OCI-LY1 (cell line): Measurements from ENCODE around the gene CPA4.

Experiments used
- H2AFZ ChIP-seq: fragments of 200-600 bp; sonication (generic), shearing (Covaris generic); 2 replicates; pipeline ENCODE4 v1.6.0; 2014; ENCODE audit warnings: antibody characterized with exemption, mild to moderate bottlenecking, low read length
- H3F3A ChIP-seq: fragments of 200-600 bp; sonication (generic), shearing (Covaris generic); 2 replicates; pipeline ENCODE4 v1.6.0; 2014; ENCODE audit warnings: mild to moderate bottlenecking, antibody characterized with exemption, low read length, moderate library complexity; ENCODE audit not compliant: insufficient read depth
- H3K27ac ChIP-seq: fragments of 200-600 bp; sonication (generic); 2 replicates; pipeline ENCODE4 v1.5.1; 2014; ENCODE audit warnings: low read length, mixed run types, mild to moderate bottlenecking, low read depth; ENCODE audit not compliant: poor library complexity, severe bottlenecking
- H3K27me3 ChIP-seq: fragments of 200-600 bp; sonication (generic); 2 replicates; pipeline ENCODE4 v1.6.0; 2014; ENCODE audit warnings: antibody characterized with exemption, mild to moderate bottlenecking, low read length, moderate library complexity; ENCODE audit not compliant: insufficient read depth
- H3K36me3 ChIP-seq: fragments of 200-600 bp; sonication (generic); 2 replicates; pipeline ENCODE4 v1.6.1; 2014; ENCODE audit warnings: mild to moderate bottlenecking, antibody characterized with exemption, low read length, moderate library complexity, mixed read lengths; ENCODE audit not compliant: insufficient read depth
- H3K4me1 ChIP-seq: fragments of 200-600 bp; sonication (generic); 2 replicates; pipeline ENCODE4 v1.5.1; 2014; ENCODE audit warnings: mild to moderate bottlenecking, low read length, moderate library complexity; ENCODE audit not compliant: insufficient read depth, severe bottlenecking
- H3K4me2 ChIP-seq: fragments of 200-600 bp; sonication (generic), shearing (Covaris generic); 2 replicates; pipeline ENCODE4 v1.6.1; 2014; ENCODE audit warnings: low read length
- H3K4me3 ChIP-seq: fragments of 200-600 bp; sonication (generic); 2 replicates; pipeline ENCODE4 v1.5.1; 2014; ENCODE audit warnings: low read length, low read depth, mild to moderate bottlenecking, mixed read lengths; ENCODE audit not compliant: poor library complexity, severe bottlenecking
- H3K79me2 ChIP-seq: fragments of 200-600 bp; shearing (Covaris generic); 2 replicates; pipeline ENCODE4 v1.6.1; 2016; ENCODE audit warnings: mixed run types, low read length, mixed read lengths; ENCODE audit not compliant: insufficient read depth
- H3K9ac ChIP-seq: fragments of 200-600 bp; sonication (generic), shearing (Covaris generic); 2 replicates; pipeline ENCODE4 v1.6.1; 2014; ENCODE audit warnings: mild to moderate bottlenecking, low read length, mixed read lengths
- H3K9me2 ChIP-seq: fragments of 200-600 bp; sonication (generic), shearing (Covaris generic); 2 replicates; pipeline ENCODE4 v1.6.1; 2014; ENCODE audit warnings: low read depth, mild to moderate bottlenecking, low read length, mixed read lengths
- H3K9me3 ChIP-seq: fragments of 200-600 bp; shearing (Covaris generic); 2 replicates; pipeline ENCODE4 v1.6.1; 2014; ENCODE audit warnings: low read length, mixed read lengths
- H4K20me1 ChIP-seq: fragments of 200-600 bp; sonication (generic), shearing (Covaris generic); 2 replicates; pipeline ENCODE4 v1.6.0; 2016; ENCODE audit warnings: mild to moderate bottlenecking, low read length; ENCODE audit not compliant: insufficient read depth
- EZH2 ChIP-seq: fragments of 200-600 bp; sonication (generic), shearing (Covaris generic); IDR thresholded peaks from 2 replicates; pipeline ENCODE4 v1.8.0; 2017; ENCODE audit warnings: borderline replicate concordance, mixed run types, mild to moderate bottlenecking, antibody characterized with exemption, low read length, moderate library complexity, mixed read lengths
- TF ChIP-seq, protein P1 (sequence below): fragments of 200-600 bp; sonication (generic), shearing (Covaris generic); IDR thresholded peaks from 2 replicates; pipeline ENCODE4 v1.5.1; 2017; ENCODE audit warnings: mild to moderate bottlenecking, antibody characterized with exemption, low read length, moderate library complexity, mixed read lengths

Gene CPA4

DNA sequence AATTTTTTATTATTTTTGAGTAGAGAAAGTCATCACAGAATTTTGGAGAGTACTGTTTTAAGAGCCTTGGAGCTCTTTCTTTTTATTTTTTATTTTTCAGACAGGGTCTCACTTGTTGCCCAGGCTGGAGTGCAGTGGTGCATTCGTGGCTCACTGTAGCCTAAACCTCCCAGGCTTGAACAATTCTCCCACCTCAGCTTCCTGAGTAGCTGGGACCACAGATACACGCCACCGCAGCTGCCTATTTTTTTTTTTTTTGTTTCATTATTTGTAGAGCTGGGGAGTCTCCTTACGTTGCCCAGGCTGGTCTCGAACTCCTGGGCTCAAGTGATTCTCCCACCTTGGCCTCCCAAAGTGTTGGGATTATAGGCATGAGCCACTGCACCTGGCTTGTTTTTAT is 10.6 kb downstream of the CPA4 start:
- Histone ChIP-seq H4K20me1 (no peaks in the 10 kb centered on the region), H3F3A (no peaks in the 10 kb centered on the region), H3K27ac (no peak overlapping the region), H3K9me3 (no peaks in the 10 kb centered on the region), H3K27me3 (peaks cover 16% of the 10 kb centered on the region), H3K9me2 (no peaks in the 10 kb centered on the region), H3K4me1 (no peaks in the 10 kb centered on the region), H3K36me3 (no peaks in the 10 kb centered on the region), H3K4me3 (no peak overlapping the region), H3K9ac (no peak overlapping the region), H2AFZ (no peak overlapping the region), H3K79me2 (no peaks in the 10 kb centered on the region), H3K4me2 (no peak overlapping the region)
- no peak for TF ChIP-seq EZH2
- TF ChIP-seq, protein P1, sequence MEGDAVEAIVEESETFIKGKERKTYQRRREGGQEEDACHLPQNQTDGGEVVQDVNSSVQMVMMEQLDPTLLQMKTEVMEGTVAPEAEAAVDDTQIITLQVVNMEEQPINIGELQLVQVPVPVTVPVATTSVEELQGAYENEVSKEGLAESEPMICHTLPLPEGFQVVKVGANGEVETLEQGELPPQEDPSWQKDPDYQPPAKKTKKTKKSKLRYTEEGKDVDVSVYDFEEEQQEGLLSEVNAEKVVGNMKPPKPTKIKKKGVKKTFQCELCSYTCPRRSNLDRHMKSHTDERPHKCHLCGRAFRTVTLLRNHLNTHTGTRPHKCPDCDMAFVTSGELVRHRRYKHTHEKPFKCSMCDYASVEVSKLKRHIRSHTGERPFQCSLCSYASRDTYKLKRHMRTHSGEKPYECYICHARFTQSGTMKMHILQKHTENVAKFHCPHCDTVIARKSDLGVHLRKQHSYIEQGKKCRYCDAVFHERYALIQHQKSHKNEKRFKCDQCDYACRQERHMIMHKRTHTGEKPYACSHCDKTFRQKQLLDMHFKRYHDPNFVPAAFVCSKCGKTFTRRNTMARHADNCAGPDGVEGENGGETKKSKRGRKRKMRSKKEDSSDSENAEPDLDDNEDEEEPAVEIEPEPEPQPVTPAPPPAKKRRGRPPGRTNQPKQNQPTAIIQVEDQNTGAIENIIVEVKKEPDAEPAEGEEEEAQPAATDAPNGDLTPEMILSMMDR = no peak

DNA sequence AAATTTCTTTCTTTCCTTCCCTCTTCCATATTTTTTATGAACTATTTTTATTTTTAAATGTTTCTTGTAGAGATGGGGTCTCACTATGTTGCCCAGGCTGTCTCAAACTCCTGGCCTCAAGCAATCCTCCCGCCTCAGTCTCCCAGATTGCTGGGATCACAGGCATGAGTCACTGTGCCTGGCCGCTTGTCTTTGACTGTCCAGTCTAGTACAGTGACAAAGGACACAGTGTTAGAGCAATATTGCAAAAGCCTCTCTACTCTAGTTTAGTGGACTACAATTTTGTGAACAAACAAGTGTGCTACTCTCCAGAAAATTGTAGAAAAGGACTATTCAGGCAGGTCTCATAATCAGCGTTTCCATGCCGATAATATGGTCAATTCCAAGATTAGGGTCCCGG is 11.0 kb downstream of the CPA4 start:
- H3K4me1 ChIP-seq = no peaks in the 10 kb centered on the region
- H3K4me3 ChIP-seq = no peak overlapping the region
- no peaks in the 10 kb centered on the region for H3F3A ChIP-seq
- H3K9me2 ChIP-seq = no peaks in the 10 kb centered on the region
- no peak overlapping the region for H3K27ac ChIP-seq
- H3K27me3 ChIP-seq = peaks cover 16% of the 10 kb centered on the region
- H3K9ac ChIP-seq = no peak overlapping the region
- H3K36me3 ChIP-seq = no peaks in the 10 kb centered on the region
- no peaks in the 10 kb centered on the region for H3K79me2 ChIP-seq
- no peaks in the 10 kb centered on the region for H4K20me1 ChIP-seq
- TF ChIP-seq, protein P1 = no peak
- no peak for TF ChIP-seq EZH2
- no peak overlapping the region for H3K4me2 ChIP-seq
- H2AFZ ChIP-seq = no peak overlapping the region
- no peaks in the 10 kb centered on the region for H3K9me3 ChIP-seq

DNA sequence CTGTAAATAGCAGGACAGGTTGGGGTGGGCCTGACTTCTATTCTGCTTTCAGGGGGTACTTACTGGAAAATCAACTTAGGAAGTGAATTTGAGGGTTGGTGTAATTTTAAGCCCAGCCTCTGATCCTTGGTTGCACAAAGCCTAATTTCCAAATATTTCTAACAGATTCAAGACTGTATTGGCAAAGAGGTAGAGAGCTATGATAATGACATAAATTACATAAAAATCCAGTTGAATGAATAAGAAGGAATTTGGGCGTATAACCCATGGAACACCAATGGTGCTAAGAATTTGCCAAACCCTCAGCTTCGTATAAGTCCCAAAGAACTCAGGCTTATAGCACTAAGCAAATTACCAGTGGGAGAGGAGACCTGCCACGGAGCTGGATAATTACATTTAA is 11.9 kb downstream of the CPA4 start:
- no peaks in the 10 kb centered on the region for H3F3A ChIP-seq
- no peaks in the 10 kb centered on the region for H3K4me1 ChIP-seq
- H3K79me2 ChIP-seq = no peaks in the 10 kb centered on the region
- H3K9me2 ChIP-seq = no peaks in the 10 kb centered on the region
- H3K27me3 ChIP-seq = peaks cover 18% of the 10 kb centered on the region
- H3K4me2 ChIP-seq = no peak overlapping the region
- no peaks in the 10 kb centered on the region for H4K20me1 ChIP-seq
- no peak overlapping the region for H3K27ac ChIP-seq
- no peak overlapping the region for H3K9ac ChIP-seq
- no peak overlapping the region for H2AFZ ChIP-seq
- no peaks in the 10 kb centered on the region for H3K36me3 ChIP-seq
- H3K9me3 ChIP-seq = no peaks in the 10 kb centered on the region
- no peak overlapping the region for H3K4me3 ChIP-seq
- no peak for TF ChIP-seq EZH2
- TF ChIP-seq, protein P1 = no peak
